Measurements from ENCODE around the gene CAMK1D.

CAMK1D gene

GRCh38 chr10:12602521-12602920, 253.2 kb downstream of the CAMK1D start:
- no peak for DNase-seq

GRCh38 chr10:12603766-12604470, 254.6 kb downstream of the CAMK1D start:
- DNase-seq = no peak

- peak; percentile 72 for DNase-seq
Observed at GRCh38 chr10:12605580-12606405, 256.4 kb downstream of the CAMK1D start.

- DNase-seq = no peak
Observed at GRCh38 chr10:12606461-12606860, 257.1 kb downstream of the CAMK1D start.

- no peak for DNase-seq
Observed at GRCh38 chr10:12608761-12609160, 259.4 kb downstream of the CAMK1D start.

GRCh38 chr10:12609435-12609834, 260.1 kb downstream of the CAMK1D start:
- DNase-seq = no peak

GRCh38 chr10:12613136-12613535, 263.8 kb downstream of the CAMK1D start:
- no peak for DNase-seq

- no peak for DNase-seq
Observed at GRCh38 chr10:12614177-12614995, 265.0 kb downstream of the CAMK1D start.

- no peak for DNase-seq
Observed at GRCh38 chr10:12615296-12616220, 266.2 kb downstream of the CAMK1D start.

- no peak for DNase-seq
Observed at GRCh38 chr10:12617191-12618175, 268.1 kb downstream of the CAMK1D start.

GRCh38 chr10:12622016-12622415, 272.7 kb downstream of the CAMK1D start:
- no peak for DNase-seq

GRCh38 chr10:12622691-12623090, 273.3 kb downstream of the CAMK1D start:
- no peak for DNase-seq

- no peak for DNase-seq
Observed at GRCh38 chr10:12625393-12626023, 276.2 kb downstream of the CAMK1D start.

GRCh38 chr10:12628153-12628552, 278.8 kb downstream of the CAMK1D start:
- DNase-seq = no peak

- DNase-seq = no peak
Observed at GRCh38 chr10:12628964-12629766, 279.8 kb downstream of the CAMK1D start.

- no peak for DNase-seq
Observed at GRCh38 chr10:12629767-12630165, 280.4 kb downstream of the CAMK1D start.

GRCh38 chr10:12631216-12631615, 281.9 kb downstream of the CAMK1D start:
- no peak for DNase-seq

- no peak for DNase-seq
Observed at GRCh38 chr10:12631787-12632562, 282.6 kb downstream of the CAMK1D start.
